Measurements from ENCODE around the gene WASHC3. TPM values are rescaled to one million over a fixed set of nuclear protein-coding genes. Genes with fewer than 3 reads are reported as not detected.
"Not testable (repeated sequence)": the region's sequence is repeated elsewhere in the genome, so short reads cannot be mapped to it uniquely, and the experiment has no call there.

The WASHC3 gene
- total RNA-seq, 1 donor from 2014 or later: 49.4 TPM

- Histone ChIP-seq H3K27me3 (no peaks in the 10 kb centered on the region), H3K36me3 (no peaks in the 10 kb centered on the region), H3K4me3 (no peak overlapping the region), H3K9me3 (no peaks in the 10 kb centered on the region), H3K27ac (no peak overlapping the region), H3K4me1 (no peaks in the 10 kb centered on the region)
- intact Hi-C loops (cut with DNase I): no loop called here
- no peak for DNase-seq (ENCODE audit: extremely low spot score in 2 of 2)
- TF ChIP-seq CTCF (IDR thresholded peaks at IDR 0.05) (no peak), POLR2AphosphoS5 (IDR thresholded peaks at IDR 0.05; ENCODE audit: insufficient read depth in 1 of 2, low read depth in 1 of 2) (no peak), POLR2A (IDR thresholded peaks at IDR 0.05) (no peak)
Observed at GRCh38 chr12:102022286-102022685, 39.5 kb downstream of the WASHC3 start.

GRCh38 chr12:102021540-102022246 is 40.1 kb downstream of the WASHC3 start:
- Histone ChIP-seq H3K27me3 (no peaks in the 10 kb centered on the region), H3K9me3 (no peaks in the 10 kb centered on the region), H3K4me3 (no peak overlapping the region), H3K36me3 (no peaks in the 10 kb centered on the region), H3K4me1 (no peaks in the 10 kb centered on the region), H3K27ac (no peak overlapping the region)
- intact Hi-C loops (cut with DNase I): no loop called here
- no peak for DNase-seq (ENCODE audit: extremely low spot score in 2 of 2)
- TF ChIP-seq CTCF (IDR thresholded peaks at IDR 0.05) (no peak), POLR2AphosphoS5 (IDR thresholded peaks at IDR 0.05; ENCODE audit: insufficient read depth in 1 of 2, low read depth in 1 of 2) (no peak), POLR2A (IDR thresholded peaks at IDR 0.05) (no peak)

- H3K4me3 ChIP-seq; H3K27me3 ChIP-seq; H3K4me1 ChIP-seq; H3K9me3 ChIP-seq; H3K27ac ChIP-seq; H3K36me3 ChIP-seq; intact Hi-C loops (cut with DNase I); DNase-seq (ENCODE audit: extremely low spot score in 2 of 2): not testable (repeated sequence)
Observed at GRCh38 chr12:102018607-102019006, 43.2 kb downstream of the WASHC3 start.

- H3K4me1 ChIP-seq: no peaks in the 10 kb centered on the region
- H3K27me3 ChIP-seq: no peaks in the 10 kb centered on the region
- H3K9me3 ChIP-seq: no peaks in the 10 kb centered on the region
- TF ChIP-seq CTCF (IDR thresholded peaks at IDR 0.05): no peak
- no peaks in the 10 kb centered on the region for H3K36me3 ChIP-seq
- DNase-seq (ENCODE audit: extremely low spot score in 2 of 2): no peak
- intact Hi-C loops (cut with DNase I): no loop called here
- no peak overlapping the region for H3K27ac ChIP-seq
- H3K4me3 ChIP-seq: no peak overlapping the region
Observed at GRCh38 chr12:102016472-102016871, 45.3 kb downstream of the WASHC3 start.

GRCh38 chr12:102010265-102010994 is 51.4 kb downstream of the WASHC3 start:
- Histone ChIP-seq H3K9me3 (no peaks in the 10 kb centered on the region), H3K27me3 (no peaks in the 10 kb centered on the region), H3K27ac (no peak overlapping the region), H3K4me3 (no peak overlapping the region), H3K4me1 (no peaks in the 10 kb centered on the region), H3K36me3 (no peaks in the 10 kb centered on the region)
- TF ChIP-seq CTCF (IDR thresholded peaks at IDR 0.05) (no peak), POLR2A (IDR thresholded peaks at IDR 0.05) (no peak)
- intact Hi-C loops (cut with DNase I): no loop called here
- no peak for DNase-seq (ENCODE audit: extremely low spot score in 2 of 2)
